HG03196 (cell line): ENCODE measurements around the gene OSBPL1A.

ENCODE experiments used
- ATAC-seq: cut with Tn5 transposase; IDR thresholded peaks from one replicate; pipeline ENCODE4 v1.9.1; 2021; ENCODE audit not compliant: unreplicated experiment

Gene OSBPL1A

GRCh38 chr18:24344509-24344908 is 53.1 kb downstream of the OSBPL1A start:
- no peak for ATAC-seq

GRCh38 chr18:24342347-24342746 is 55.3 kb downstream of the OSBPL1A start:
- ATAC-seq = no peak

- no peak for ATAC-seq
These were observed 56.3 kb downstream of the OSBPL1A start for GRCh38 chr18:24341361-24341760.

GRCh38 chr18:24333084-24333483 is 64.5 kb downstream of the OSBPL1A start:
- no peak for ATAC-seq

DNA sequence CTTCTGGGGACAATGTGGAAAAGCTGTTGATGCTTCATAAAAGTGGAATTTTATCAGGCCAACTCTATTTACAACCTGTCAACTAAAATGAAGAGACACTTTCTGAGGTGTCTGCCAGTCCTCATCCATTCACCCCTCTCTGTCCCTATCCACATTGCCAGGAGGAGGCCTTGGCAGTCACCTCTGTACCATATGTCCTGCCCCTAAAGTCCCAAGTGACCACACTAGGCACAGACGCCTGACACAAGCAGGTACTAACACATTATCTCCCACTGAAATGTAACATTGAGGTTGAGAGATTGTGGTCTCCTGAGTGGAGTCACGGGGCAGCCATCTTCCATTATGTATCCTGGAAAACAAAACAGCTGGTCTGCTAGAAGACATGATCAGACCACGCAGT is 71.4 kb downstream of the OSBPL1A start:
- ATAC-seq = no peak

DNA sequence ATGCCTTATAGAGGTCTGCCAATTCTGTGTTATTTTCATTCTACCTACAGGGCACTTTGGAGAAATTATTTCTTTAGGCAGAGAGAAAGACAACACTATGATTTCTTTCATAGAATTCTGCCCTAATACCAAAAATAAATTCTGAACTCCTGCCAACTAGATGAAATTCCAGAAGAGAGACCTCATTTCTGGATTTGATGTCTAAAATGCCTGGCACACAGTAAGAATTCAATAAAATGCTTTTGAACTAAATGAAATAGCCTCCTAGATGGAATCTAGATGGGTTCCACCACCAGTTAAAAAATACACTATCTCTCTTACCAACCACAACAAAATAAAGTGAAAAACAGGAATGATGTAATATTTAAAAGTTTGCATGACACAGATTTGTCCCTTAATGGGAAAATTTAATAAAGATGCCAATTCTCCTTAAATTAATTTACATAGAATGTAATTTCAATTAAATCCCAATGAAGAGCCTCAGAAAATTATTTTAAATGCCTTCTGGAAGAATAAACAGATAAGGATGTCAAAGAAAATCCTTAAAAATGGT is 75.0 kb downstream of the OSBPL1A start:
- no peak for ATAC-seq

DNA sequence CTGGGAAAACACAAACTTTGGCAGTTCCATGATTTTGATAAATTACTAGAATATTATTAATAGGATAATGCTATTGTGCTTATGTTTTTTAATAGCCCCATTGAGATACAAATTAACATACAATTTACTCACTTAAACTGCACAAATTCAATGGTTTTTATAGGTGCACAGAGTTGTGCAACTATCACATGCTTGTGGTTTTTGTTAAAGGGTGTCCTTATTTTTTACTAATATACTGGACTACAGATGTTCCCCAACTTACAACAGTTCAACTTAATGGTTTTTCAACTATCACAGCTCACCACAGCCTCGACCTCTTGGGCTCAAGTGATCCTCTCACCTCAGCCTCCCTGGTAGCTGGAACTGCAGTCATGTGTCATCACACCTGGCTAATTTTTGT is 76.6 kb downstream of the OSBPL1A start:
- ATAC-seq = no peak

DNA sequence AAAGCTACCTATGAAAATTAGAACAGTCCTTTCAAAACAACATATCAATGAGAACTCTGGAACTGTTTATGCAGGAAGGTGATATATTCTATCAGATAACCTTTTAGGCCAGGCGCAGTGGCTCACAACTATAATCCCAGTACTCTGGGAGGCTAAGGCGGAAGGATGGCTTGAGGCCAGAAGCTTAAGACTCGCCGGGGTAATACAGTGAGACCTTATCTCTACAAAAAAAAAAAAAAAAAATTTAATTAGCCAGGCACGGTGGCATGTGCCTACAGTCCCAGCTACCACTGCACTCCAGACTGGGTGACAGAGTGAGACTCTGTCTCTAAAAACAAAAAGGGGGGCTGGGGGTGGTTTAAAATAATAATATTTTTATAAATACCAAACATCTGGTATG is 77.9 kb downstream of the OSBPL1A start:
- no peak for ATAC-seq

DNA sequence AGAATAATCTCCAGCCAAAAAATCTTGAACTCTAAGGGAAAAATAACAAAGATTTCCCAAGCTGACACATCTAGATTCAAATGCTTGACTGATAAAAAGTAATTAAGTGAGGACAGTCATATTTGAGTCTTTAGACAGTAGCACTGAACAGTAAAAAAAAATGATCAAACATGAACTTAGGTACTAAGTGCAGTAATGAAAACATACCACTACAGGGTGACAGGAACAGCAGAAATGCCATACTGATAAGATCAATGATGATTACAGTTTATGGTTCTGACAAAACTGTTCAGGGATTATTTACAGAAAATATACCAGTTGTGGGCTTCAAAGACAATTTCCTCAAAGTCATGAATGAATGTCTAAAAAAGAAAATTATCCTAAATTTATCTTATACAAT is 80.3 kb downstream of the OSBPL1A start:
- ATAC-seq = no peak

GRCh38 chr18:24315170-24315569 is 82.5 kb downstream of the OSBPL1A start:
- ATAC-seq = no peak

- no peak for ATAC-seq
These were observed 91.4 kb downstream of the OSBPL1A start for GRCh38 chr18:24306201-24306600.

DNA sequence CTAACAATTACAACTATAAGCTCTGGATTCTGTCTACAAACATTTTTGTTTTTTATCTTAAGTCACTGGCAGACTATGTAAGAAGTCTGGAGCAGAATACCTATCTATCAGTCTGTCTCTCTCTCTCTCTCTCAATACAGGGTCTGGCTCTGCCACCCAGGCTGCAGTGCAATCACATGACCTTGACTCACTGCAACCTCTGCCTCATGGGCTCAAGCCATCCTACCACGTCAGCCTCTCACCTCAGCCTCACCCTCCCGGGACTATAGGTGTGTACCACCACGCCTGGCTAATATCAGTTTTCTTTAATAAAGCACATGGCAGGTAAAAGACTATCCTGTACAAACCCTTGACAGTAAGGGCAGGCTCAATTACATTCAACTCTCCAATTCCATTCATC is 96.9 kb downstream of the OSBPL1A start:
- no peak for ATAC-seq

DNA sequence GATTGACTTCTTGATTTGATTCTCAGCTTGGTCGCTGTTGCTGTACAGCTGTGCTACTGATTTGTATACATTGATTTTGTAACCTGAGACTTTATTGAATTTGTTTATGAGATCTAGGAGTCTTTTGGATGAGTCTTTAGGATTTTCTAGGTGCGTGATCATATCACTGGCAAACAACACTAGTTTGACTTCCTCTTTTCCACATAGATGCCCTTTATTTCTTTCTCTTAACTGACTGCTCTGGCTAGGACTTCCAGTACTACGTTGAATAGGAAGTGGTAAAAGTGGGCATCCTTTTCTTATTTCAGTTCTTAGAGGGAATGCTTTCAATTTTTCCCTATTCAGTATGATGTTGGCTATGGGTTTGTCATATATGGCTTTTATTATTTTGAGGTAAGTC is 101.3 kb downstream of the OSBPL1A start:
- ATAC-seq = no peak

- ATAC-seq = no peak
These were observed 104.4 kb downstream of the OSBPL1A start for GRCh38 chr18:24293254-24293653.

DNA sequence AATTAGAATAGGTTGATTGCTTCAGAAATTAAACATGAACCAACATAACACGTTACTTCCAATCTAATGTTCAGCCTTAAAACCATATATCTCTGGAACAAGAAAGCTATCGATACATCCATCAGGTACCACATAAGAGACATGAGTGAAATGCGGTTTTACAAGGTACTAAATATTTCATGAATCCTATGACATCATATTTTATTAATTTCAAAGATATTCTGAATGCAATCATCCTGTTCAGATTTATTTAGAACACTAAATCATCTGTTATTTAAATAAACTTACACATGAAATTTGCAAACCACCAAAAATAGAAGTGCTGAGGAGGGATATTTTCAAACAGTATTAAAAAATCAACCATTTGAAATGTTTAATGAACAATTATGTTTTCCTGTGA is 119.0 kb downstream of the OSBPL1A start:
- ATAC-seq = no peak

- no peak for ATAC-seq
These were observed 120.0 kb downstream of the OSBPL1A start for GRCh38 chr18:24277516-24278195.

- ATAC-seq = no peak
These were observed 120.6 kb downstream of the OSBPL1A start for GRCh38 chr18:24276994-24277393.

DNA sequence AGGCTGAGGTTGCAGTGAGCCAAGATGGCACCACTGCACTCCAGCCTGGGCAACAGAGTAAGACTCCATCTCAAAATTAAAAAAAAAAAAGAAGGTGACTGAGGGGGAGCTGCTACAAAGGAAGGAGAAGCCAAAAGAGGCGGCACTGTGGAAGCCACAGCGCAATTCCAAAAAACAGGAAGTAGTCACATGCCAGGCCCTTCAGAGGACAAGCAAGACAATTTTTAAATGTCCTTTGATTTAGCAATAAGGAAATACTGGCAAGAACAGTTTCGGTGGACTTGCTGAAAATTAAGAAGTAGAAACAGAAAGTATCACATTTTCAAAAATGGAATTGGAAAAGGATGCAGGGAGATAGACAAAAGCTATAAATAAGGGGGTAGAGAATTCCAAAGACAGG is 122.8 kb downstream of the OSBPL1A start:
- no peak for ATAC-seq

GRCh38 chr18:24273596-24273995 is 124.0 kb downstream of the OSBPL1A start:
- no peak for ATAC-seq

DNA sequence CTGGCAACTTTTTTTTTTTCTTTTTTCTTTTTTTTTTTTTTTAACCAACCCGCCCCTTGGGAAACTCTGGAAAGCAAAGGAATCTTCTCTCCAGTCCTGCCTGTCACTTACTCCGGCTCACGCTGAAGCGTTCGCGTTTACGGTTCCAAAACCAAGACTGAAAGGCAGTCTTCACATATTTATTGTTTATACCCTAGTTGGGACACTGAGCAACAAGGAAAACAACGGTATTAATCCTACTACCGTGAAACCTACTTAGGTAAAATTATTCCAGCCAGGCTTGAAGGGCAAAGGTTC is 125.4 kb downstream of the OSBPL1A start:
- no peak for ATAC-seq

DNA sequence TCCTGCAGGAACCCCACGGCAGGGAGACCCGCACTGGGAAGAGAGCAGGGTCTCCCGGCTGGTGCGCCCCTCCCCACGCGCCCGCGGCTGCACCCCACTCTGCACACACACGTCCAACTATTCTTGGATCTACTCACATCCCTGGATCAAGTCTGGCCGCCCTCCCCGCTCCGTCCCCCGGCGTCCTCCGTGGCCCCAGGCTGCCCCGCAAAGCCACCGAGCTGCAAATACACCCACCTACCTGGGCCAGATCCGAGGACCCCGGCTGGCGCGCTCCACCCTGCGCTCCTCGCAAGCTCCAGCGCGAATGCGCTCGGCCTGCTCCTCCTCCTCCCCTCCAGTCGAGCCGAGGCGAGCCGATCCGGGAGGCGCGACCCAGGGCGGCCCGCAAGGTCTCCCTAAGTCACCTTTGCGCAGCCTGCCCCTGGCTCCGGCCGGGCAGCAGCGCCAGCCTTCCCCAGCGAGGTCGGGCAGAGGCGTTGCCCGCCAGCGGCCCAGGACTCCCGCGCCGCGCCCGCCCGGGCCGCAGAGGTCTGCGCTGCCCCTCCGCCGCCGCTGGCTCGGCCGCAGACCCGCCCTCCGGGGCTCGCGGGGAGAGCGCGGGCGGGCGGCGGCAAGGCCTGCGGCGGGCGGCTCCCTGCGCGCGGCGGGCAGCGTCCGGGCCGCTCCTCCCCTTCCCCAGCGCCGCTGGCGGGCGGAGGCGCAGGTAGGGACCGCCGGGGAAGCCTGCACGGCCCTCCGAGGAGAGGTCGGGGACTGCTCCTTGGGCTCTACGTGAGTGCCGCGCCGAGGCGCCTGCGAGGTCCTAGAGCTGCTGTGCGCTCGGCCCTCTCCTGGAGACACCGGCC is 126.0 kb downstream of the OSBPL1A start:
- no peak for ATAC-seq

DNA sequence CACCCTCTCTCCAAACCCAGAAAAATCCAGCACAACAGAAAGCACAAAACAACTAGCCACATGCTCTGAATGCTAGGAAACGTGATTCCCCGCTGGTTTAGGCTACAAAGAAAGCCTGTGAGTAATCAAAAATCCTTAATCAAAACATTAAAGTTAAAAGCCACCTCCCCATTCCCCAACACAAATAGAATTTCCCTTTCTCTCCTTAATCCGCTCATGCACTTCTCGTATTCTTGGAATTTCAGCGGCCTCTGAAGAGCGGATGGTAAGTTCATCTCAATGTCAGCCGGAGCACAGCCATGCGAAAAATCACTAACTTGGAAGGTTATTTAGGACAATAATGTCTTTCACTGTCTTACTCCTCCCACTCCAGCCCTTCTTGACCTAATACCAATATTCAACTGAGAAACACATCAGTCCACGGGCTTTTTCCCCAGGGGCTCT is 126.7 kb downstream of the OSBPL1A start:
- no peak for ATAC-seq
